Sigmoid colon (tissue), 7 donors: ENCODE data around the gene CCDC57. TPM values are rescaled to one million over a fixed set of nuclear protein-coding genes. Genes with fewer than 3 reads are reported as not detected.

Source experiments
- DNase-seq: peaks from one replicate; pipeline ENCODE4 v3.0.0-alpha.2; 2019
- H3K27ac ChIP-seq, 4 donors: fragments of 200-600 bp; sonication (generic); one replicate each; pipeline ENCODE4 v1.5.1; 2016 to 2019; ENCODE audit warnings: mild to moderate bottlenecking in 1 of 4
- H3K27me3 ChIP-seq, 3 donors: fragments of 200-600 bp; sonication (generic); one replicate each; pipeline ENCODE4 v1.5.1; 2019; ENCODE audit warnings: mild to moderate bottlenecking in 1 of 3
- H3K36me3 ChIP-seq, 4 donors: fragments of 200-600 bp; sonication (generic); one replicate each; pipeline ENCODE4 v1.5.1; 2016 to 2019
- H3K4me1 ChIP-seq, 4 donors: fragments of 200-600 bp; sonication (generic); one replicate each; pipeline ENCODE4 v1.5.1; 2017 to 2019
- H3K4me3 ChIP-seq, 4 donors: fragments of 200-600 bp; sonication (generic); one replicate each; pipeline ENCODE4 v1.5.1; 2017 to 2019; ENCODE audit warnings: mild to moderate bottlenecking in 2 of 4, moderate library complexity in 1 of 4
- H3K9me3 ChIP-seq, 4 donors: fragments of 200-600 bp in 3 of 4; sonication (generic) in 3 of 4; one replicate each; pipeline versions ENCODE4 v1.5.1 to v1.6.1; 2013 to 2019
- EP300 ChIP-seq, 4 donors: sonication (generic); formaldehyde crosslinking; IDR thresholded peaks; one replicate each; pipeline ENCODE4 v1.6.1; 2017; ENCODE audit warnings: antibody characterized with exemption in 4 of 4
- POLR2A ChIP-seq, 2 donors: fragments of 450-650 bp; IDR thresholded peaks; one replicate each; pipeline ENCODE4 v1.6.1; 2016; ENCODE audit warnings: antibody characterized with exemption in 2 of 2, mild to moderate bottlenecking in 2 of 2, moderate library complexity in 2 of 2
- POLR2AphosphoS5 ChIP-seq, 4 donors: sonication (generic); formaldehyde crosslinking; IDR thresholded peaks; one replicate each; pipeline ENCODE4 v1.6.1; 2017; ENCODE audit warnings: antibody characterized with exemption in 4 of 4
- WGBS, 2 donors: extraction: QIAGEN DNeasy Blood & Tissue Kit; methylation state at CpG; one replicate each; pipeline ENCODE4 v1.1.7; 2013; 5-methylcytosine and 5-hydroxymethylcytosine counted together
- intact Hi-C: fragments of 100-400 bp; cut with DNase I; formaldehyde crosslinking; loops from one replicate; pipeline ENCODE4 v1.15.1; 2023
- polyA plus RNA-seq, 3 donors: library from polyadenylated mRNA; stranded (reverse); fragments of 200-250 nt; gene quantifications; one replicate each; pipeline ENCODE4 v1.2.3, GENCODE V29; 2013
- total RNA-seq, 4 donors: library from RNA; depleted of rRNA; stranded (reverse); fragments of >200 nt; gene quantifications; one replicate each; pipeline ENCODE4 v1.1.0, GENCODE V29; 2016
- TF ChIP-seq, protein P1 (sequence below), 4 experiments: fragments of 450-650 bp in 3 of 4; fragments of 200-600 bp in 1 of 4; IDR thresholded peaks; one replicate each; pipeline ENCODE4 v1.5.1; 2016 to 2019; ENCODE audit warnings: antibody characterized with exemption in 4 of 4, mild to moderate bottlenecking in 3 of 4, moderate library complexity in 2 of 4
- donor health status: healthy with polysubstance abuse.
- donor health status: Bipolar disorder and iron deficiency.
- donor health status: healthy.

CCDC57 gene
- total and polyA plus RNA-seq, 7 donors = 13.3 to 47.8 (median 24.4) TPM

GRCh38 chr17:82173351-82174041 lies 39.1 kb downstream of the CCDC57 start:
- Histone ChIP-seq H3K36me3 (peaks cover 0 to 53% (median 7%) of the 10 kb centered on the region in 4 donors), H3K4me3 (no peak overlapping the region), H3K27ac (no peak overlapping the region), H3K9me3 (no peaks in the 10 kb centered on the region), H3K27me3 (no peaks in the 10 kb centered on the region), H3K4me1 (no peaks in the 10 kb centered on the region)
- 89% methylated on average over 18 of the region's 18 CpGs for WGBS, 2 donors
- DNase-seq = no peak
- intact Hi-C loops = no loop called here
- TF ChIP-seq, protein P1, sequence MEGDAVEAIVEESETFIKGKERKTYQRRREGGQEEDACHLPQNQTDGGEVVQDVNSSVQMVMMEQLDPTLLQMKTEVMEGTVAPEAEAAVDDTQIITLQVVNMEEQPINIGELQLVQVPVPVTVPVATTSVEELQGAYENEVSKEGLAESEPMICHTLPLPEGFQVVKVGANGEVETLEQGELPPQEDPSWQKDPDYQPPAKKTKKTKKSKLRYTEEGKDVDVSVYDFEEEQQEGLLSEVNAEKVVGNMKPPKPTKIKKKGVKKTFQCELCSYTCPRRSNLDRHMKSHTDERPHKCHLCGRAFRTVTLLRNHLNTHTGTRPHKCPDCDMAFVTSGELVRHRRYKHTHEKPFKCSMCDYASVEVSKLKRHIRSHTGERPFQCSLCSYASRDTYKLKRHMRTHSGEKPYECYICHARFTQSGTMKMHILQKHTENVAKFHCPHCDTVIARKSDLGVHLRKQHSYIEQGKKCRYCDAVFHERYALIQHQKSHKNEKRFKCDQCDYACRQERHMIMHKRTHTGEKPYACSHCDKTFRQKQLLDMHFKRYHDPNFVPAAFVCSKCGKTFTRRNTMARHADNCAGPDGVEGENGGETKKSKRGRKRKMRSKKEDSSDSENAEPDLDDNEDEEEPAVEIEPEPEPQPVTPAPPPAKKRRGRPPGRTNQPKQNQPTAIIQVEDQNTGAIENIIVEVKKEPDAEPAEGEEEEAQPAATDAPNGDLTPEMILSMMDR (IDR thresholded peaks at IDR 0.05) = no peak
- TF ChIP-seq EP300 (IDR thresholded peaks at IDR 0.05) (no peak), POLR2A (IDR thresholded peaks at IDR 0.05) (no peak), POLR2AphosphoS5 (IDR thresholded peaks at IDR 0.05) (no peak)

GRCh38 chr17:82172486-82173160 lies 40.0 kb downstream of the CCDC57 start:
- H3K4me1 ChIP-seq = no peaks in the 10 kb centered on the region
- no peak for DNase-seq
- H3K36me3 ChIP-seq = peaks cover 0 to 58% (median 7%) of the 10 kb centered on the region in 4 donors
- TF ChIP-seq, protein P1 (IDR thresholded peaks at IDR 0.05) = no peak
- TF ChIP-seq POLR2AphosphoS5 (IDR thresholded peaks at IDR 0.05) (no peak), POLR2A (IDR thresholded peaks at IDR 0.05) (no peak), EP300 (IDR thresholded peaks at IDR 0.05) (no peak)
- intact Hi-C loops = no loop called here
- no peaks in the 10 kb centered on the region for H3K9me3 ChIP-seq
- no peaks in the 10 kb centered on the region for H3K27me3 ChIP-seq
- 91 to 97% methylated on average over 18 of the region's 18 CpGs for WGBS, 2 donors
- no peak overlapping the region for H3K4me3 ChIP-seq
- H3K27ac ChIP-seq = no peak overlapping the region

- peaks cover 0 to 60% (median 7%) of the 10 kb centered on the region in 4 donors for H3K36me3 ChIP-seq
- intact Hi-C loops = no loop called here
These were observed 40.8 kb downstream of the CCDC57 start for GRCh38 chr17:82171750-82172375.

GRCh38 chr17:82170412-82170961 lies 42.2 kb downstream of the CCDC57 start:
- intact Hi-C loops = no loop called here
- no peaks in the 10 kb centered on the region for H3K9me3 ChIP-seq
- TF ChIP-seq EP300 (IDR thresholded peaks at IDR 0.05) (no peak), POLR2A (IDR thresholded peaks at IDR 0.05) (no peak), POLR2AphosphoS5 (IDR thresholded peaks at IDR 0.05) (no peak)
- TF ChIP-seq, protein P1 (IDR thresholded peaks at IDR 0.05) = no peak
- no peak for DNase-seq
- no peak overlapping the region for H3K27ac ChIP-seq
- no peaks in the 10 kb centered on the region for H3K27me3 ChIP-seq
- H3K36me3 ChIP-seq = peaks cover 0 to 64% (median 7%) of the 10 kb centered on the region in 4 donors
- 83 to 87% methylated on average over 19 of the region's 19 CpGs for WGBS, 2 donors
- no peak overlapping the region for H3K4me3 ChIP-seq
- no peaks in the 10 kb centered on the region for H3K4me1 ChIP-seq

More at GRCh38 chr17:82171750-82172375, 40.8 kb downstream of the CCDC57 start:
- TF ChIP-seq POLR2A (IDR thresholded peaks at IDR 0.05) (no peak), EP300 (IDR thresholded peaks at IDR 0.05) (no peak), POLR2AphosphoS5 (IDR thresholded peaks at IDR 0.05) (no peak)
- TF ChIP-seq, protein P1 (IDR thresholded peaks at IDR 0.05) = no peak
- 95% methylated on average over 14 of the region's 14 CpGs for WGBS, 2 donors
- no peak overlapping the region for H3K27ac ChIP-seq
- H3K9me3 ChIP-seq = no peaks in the 10 kb centered on the region
- no peaks in the 10 kb centered on the region for H3K4me1 ChIP-seq
- H3K4me3 ChIP-seq = no peak overlapping the region
- no peaks in the 10 kb centered on the region for H3K27me3 ChIP-seq
- DNase-seq = no peak
